Measurements from ENCODE around the gene CORO7. TPM values are rescaled to one million over a fixed set of nuclear protein-coding genes. Genes with fewer than 3 reads are reported as not detected.
"Not testable (repeated sequence)": the region's sequence is repeated elsewhere in the genome, so short reads cannot be mapped to it uniquely, and the experiment has no call there.

Gene CORO7
- total RNA-seq, 1 donor from 2014 or later: 14.6 TPM

GRCh38 chr16:4403133-4403949 is 13.1 kb downstream of the CORO7 start:
- Histone ChIP-seq H3K36me3 (ENCODE audit: control insufficient read depth in 3 of 3, insufficient read depth in 3 of 3, low read length in 3 of 3) (peaks cover 15 to 22% (median 17%) of the 10 kb centered on the region in 3 donors), H3K27me3 (ENCODE audit: control insufficient read depth in 3 of 3, insufficient read depth in 3 of 3, low read length in 3 of 3) (no peaks in the 10 kb centered on the region), H3K9ac (ENCODE audit: low read depth in 1 of 3, low read length in 3 of 3) (no peak overlapping the region), H3K4me3 (ENCODE audit: low read length in 3 of 3) (no peak overlapping the region), H3K4me1 (ENCODE audit: control insufficient read depth in 3 of 3, insufficient read depth in 3 of 3, low read length in 3 of 3) (peaks cover 4 to 10% (median 7%) of the 10 kb centered on the region in 3 donors), H3K27ac (ENCODE audit: low read depth, low read length) (no peak overlapping the region), H3K9me3 (ENCODE audit: control insufficient read depth in 3 of 3, low read length in 3 of 3) (no peaks in the 10 kb centered on the region)

GRCh38 chr16:4402439-4403132 is 13.8 kb downstream of the CORO7 start:
- peaks cover 10 to 20% (median 11%) of the 10 kb centered on the region in 3 donors for H3K36me3 ChIP-seq (ENCODE audit: control insufficient read depth in 3 of 3, insufficient read depth in 3 of 3, low read length in 3 of 3)
- H3K9ac ChIP-seq (ENCODE audit: low read depth in 1 of 3, low read length in 3 of 3): peak overlapping the region in 1 of 3 donors; percentile 64
- peak overlapping the region in 1 of 3 donors; percentile 35 for H3K4me3 ChIP-seq (ENCODE audit: low read length in 3 of 3)
- H3K4me1 ChIP-seq (ENCODE audit: control insufficient read depth in 3 of 3, insufficient read depth in 3 of 3, low read length in 3 of 3): peaks cover 0 to 4% (median 2%) of the 10 kb centered on the region in 3 donors
- no peaks in the 10 kb centered on the region for H3K9me3 ChIP-seq (ENCODE audit: control insufficient read depth in 3 of 3, low read length in 3 of 3)
- H3K27me3 ChIP-seq (ENCODE audit: control insufficient read depth in 3 of 3, insufficient read depth in 3 of 3, low read length in 3 of 3): no peaks in the 10 kb centered on the region
- H3K27ac ChIP-seq (ENCODE audit: low read depth, low read length): no peak overlapping the region

GRCh38 chr16:4401510-4401909 is 14.9 kb downstream of the CORO7 start:
- Histone ChIP-seq H3K9ac (ENCODE audit: low read depth in 1 of 3, low read length in 3 of 3) (no peak overlapping the region), H3K4me3 (ENCODE audit: low read length in 3 of 3) (no peak overlapping the region), H3K9me3 (ENCODE audit: control insufficient read depth in 3 of 3, low read length in 3 of 3) (no peaks in the 10 kb centered on the region), H3K4me1 (ENCODE audit: control insufficient read depth in 3 of 3, insufficient read depth in 3 of 3, low read length in 3 of 3) (peaks cover 0 to 4% (median 2%) of the 10 kb centered on the region in 3 donors), H3K36me3 (ENCODE audit: control insufficient read depth in 3 of 3, insufficient read depth in 3 of 3, low read length in 3 of 3) (peaks cover 6 to 17% (median 7%) of the 10 kb centered on the region in 3 donors), H3K27ac (ENCODE audit: low read depth, low read length) (no peak overlapping the region), H3K27me3 (ENCODE audit: control insufficient read depth in 3 of 3, insufficient read depth in 3 of 3, low read length in 3 of 3) (no peaks in the 10 kb centered on the region)

- Histone ChIP-seq H3K4me3 (ENCODE audit: low read length in 3 of 3) (no peak overlapping the region), H3K27ac (ENCODE audit: low read depth, low read length) (no peak overlapping the region), H3K9ac (ENCODE audit: low read depth in 1 of 3, low read length in 3 of 3) (no peak overlapping the region), H3K9me3 (ENCODE audit: control insufficient read depth in 3 of 3, low read length in 3 of 3) (no peaks in the 10 kb centered on the region), H3K4me1 (ENCODE audit: control insufficient read depth in 3 of 3, insufficient read depth in 3 of 3, low read length in 3 of 3) (peaks cover 0 to 4% (median 2%) of the 10 kb centered on the region in 3 donors), H3K27me3 (ENCODE audit: control insufficient read depth in 3 of 3, insufficient read depth in 3 of 3, low read length in 3 of 3) (no peaks in the 10 kb centered on the region), H3K36me3 (ENCODE audit: control insufficient read depth in 3 of 3, insufficient read depth in 3 of 3, low read length in 3 of 3) (peaks cover 6 to 14% (median 7%) of the 10 kb centered on the region in 3 donors)
These were observed 15.3 kb downstream of the CORO7 start for GRCh38 chr16:4401094-4401501.

- Histone ChIP-seq H3K36me3 (ENCODE audit: control insufficient read depth in 3 of 3, insufficient read depth in 3 of 3, low read length in 3 of 3) (peaks cover 5 to 18% (median 8%) of the 10 kb centered on the region in 3 donors), H3K9ac (ENCODE audit: low read depth in 1 of 3, low read length in 3 of 3) (no peak overlapping the region), H3K4me3 (ENCODE audit: low read length in 3 of 3) (no peak overlapping the region), H3K27ac (ENCODE audit: low read depth, low read length) (no peak overlapping the region), H3K9me3 (ENCODE audit: control insufficient read depth in 3 of 3, low read length in 3 of 3) (no peaks in the 10 kb centered on the region), H3K4me1 (ENCODE audit: control insufficient read depth in 3 of 3, insufficient read depth in 3 of 3, low read length in 3 of 3) (peaks cover 0 to 4% (median 2%) of the 10 kb centered on the region in 3 donors), H3K27me3 (ENCODE audit: control insufficient read depth in 3 of 3, insufficient read depth in 3 of 3, low read length in 3 of 3) (no peaks in the 10 kb centered on the region)
These were observed 17.2 kb downstream of the CORO7 start for GRCh38 chr16:4399001-4399730.

GRCh38 chr16:4395055-4395726 is 21.2 kb downstream of the CORO7 start:
- Histone ChIP-seq H3K36me3 (ENCODE audit: control insufficient read depth in 3 of 3, insufficient read depth in 3 of 3, low read length in 3 of 3) (peaks cover 3 to 17% (median 5%) of the 10 kb centered on the region in 3 donors), H3K27ac (ENCODE audit: low read depth, low read length) (no peak overlapping the region), H3K4me1 (ENCODE audit: control insufficient read depth in 3 of 3, insufficient read depth in 3 of 3, low read length in 3 of 3) (peaks cover 2 to 9% (median 7%) of the 10 kb centered on the region in 3 donors), H3K9ac (ENCODE audit: low read depth in 1 of 3, low read length in 3 of 3) (no peak overlapping the region), H3K4me3 (ENCODE audit: low read length in 3 of 3) (no peak overlapping the region), H3K9me3 (ENCODE audit: control insufficient read depth in 3 of 3, low read length in 3 of 3) (no peaks in the 10 kb centered on the region), H3K27me3 (ENCODE audit: control insufficient read depth in 3 of 3, insufficient read depth in 3 of 3, low read length in 3 of 3) (no peaks in the 10 kb centered on the region)

- H3K9me3 ChIP-seq (ENCODE audit: control insufficient read depth in 3 of 3, low read length in 3 of 3); H3K4me3 ChIP-seq (ENCODE audit: low read length in 3 of 3); H3K27ac ChIP-seq (ENCODE audit: low read depth, low read length); H3K27me3 ChIP-seq (ENCODE audit: control insufficient read depth in 3 of 3, insufficient read depth in 3 of 3, low read length in 3 of 3); H3K9ac ChIP-seq (ENCODE audit: low read depth in 1 of 3, low read length in 3 of 3): not testable (repeated sequence)
- Histone ChIP-seq H3K36me3 (ENCODE audit: control insufficient read depth in 3 of 3, insufficient read depth in 3 of 3, low read length in 3 of 3) (peaks cover 5 to 19% (median 6%) of the 10 kb centered on the region in 3 donors), H3K4me1 (ENCODE audit: control insufficient read depth in 3 of 3, insufficient read depth in 3 of 3, low read length in 3 of 3) (peaks cover 2 to 16% (median 15%) of the 10 kb centered on the region in 3 donors)
These were observed 22.5 kb downstream of the CORO7 start for GRCh38 chr16:4393850-4394249.

- H3K9ac ChIP-seq (ENCODE audit: low read depth in 1 of 3, low read length in 3 of 3): no peak overlapping the region
- H3K4me3 ChIP-seq (ENCODE audit: low read length in 3 of 3): no peak overlapping the region
- H3K36me3 ChIP-seq (ENCODE audit: control insufficient read depth in 3 of 3, insufficient read depth in 3 of 3, low read length in 3 of 3): peaks cover 5 to 19% (median 6%) of the 10 kb centered on the region in 3 donors
- peaks cover 2 to 21% (median 17%) of the 10 kb centered on the region in 3 donors for H3K4me1 ChIP-seq (ENCODE audit: control insufficient read depth in 3 of 3, insufficient read depth in 3 of 3, low read length in 3 of 3)
- H3K27me3 ChIP-seq (ENCODE audit: control insufficient read depth in 3 of 3, insufficient read depth in 3 of 3, low read length in 3 of 3): no peaks in the 10 kb centered on the region
- no peaks in the 10 kb centered on the region for H3K9me3 ChIP-seq (ENCODE audit: control insufficient read depth in 3 of 3, low read length in 3 of 3)
- peak overlapping the region; percentile 37 for H3K27ac ChIP-seq (ENCODE audit: low read depth, low read length)
These were observed 23.2 kb downstream of the CORO7 start for GRCh38 chr16:4393240-4393600.

- H3K36me3 ChIP-seq (ENCODE audit: control insufficient read depth in 3 of 3, insufficient read depth in 3 of 3, low read length in 3 of 3): peaks cover 8 to 21% (median 8%) of the 10 kb centered on the region in 3 donors
- peak overlapping the region; percentile 37 for H3K27ac ChIP-seq (ENCODE audit: low read depth, low read length)
- no peak overlapping the region for H3K4me3 ChIP-seq (ENCODE audit: low read length in 3 of 3)
- H3K4me1 ChIP-seq (ENCODE audit: control insufficient read depth in 3 of 3, insufficient read depth in 3 of 3, low read length in 3 of 3): peaks cover 2 to 21% (median 17%) of the 10 kb centered on the region in 3 donors
- H3K27me3 ChIP-seq (ENCODE audit: control insufficient read depth in 3 of 3, insufficient read depth in 3 of 3, low read length in 3 of 3): no peaks in the 10 kb centered on the region
- no peak overlapping the region for H3K9ac ChIP-seq (ENCODE audit: low read depth in 1 of 3, low read length in 3 of 3)
- H3K9me3 ChIP-seq (ENCODE audit: control insufficient read depth in 3 of 3, low read length in 3 of 3): no peaks in the 10 kb centered on the region
These were observed 23.8 kb downstream of the CORO7 start for GRCh38 chr16:4392382-4393239.
